ENCODE measurements around the gene PRSS27.
"Not testable (repeated sequence)": the region's sequence is repeated elsewhere in the genome, so short reads cannot be mapped to it uniquely, and the experiment has no call there.

The PRSS27 gene

GRCh38 chr16:2692251-2692947, 27.6 kb downstream of the PRSS27 start:
- DNase-seq: no peak

DNA sequence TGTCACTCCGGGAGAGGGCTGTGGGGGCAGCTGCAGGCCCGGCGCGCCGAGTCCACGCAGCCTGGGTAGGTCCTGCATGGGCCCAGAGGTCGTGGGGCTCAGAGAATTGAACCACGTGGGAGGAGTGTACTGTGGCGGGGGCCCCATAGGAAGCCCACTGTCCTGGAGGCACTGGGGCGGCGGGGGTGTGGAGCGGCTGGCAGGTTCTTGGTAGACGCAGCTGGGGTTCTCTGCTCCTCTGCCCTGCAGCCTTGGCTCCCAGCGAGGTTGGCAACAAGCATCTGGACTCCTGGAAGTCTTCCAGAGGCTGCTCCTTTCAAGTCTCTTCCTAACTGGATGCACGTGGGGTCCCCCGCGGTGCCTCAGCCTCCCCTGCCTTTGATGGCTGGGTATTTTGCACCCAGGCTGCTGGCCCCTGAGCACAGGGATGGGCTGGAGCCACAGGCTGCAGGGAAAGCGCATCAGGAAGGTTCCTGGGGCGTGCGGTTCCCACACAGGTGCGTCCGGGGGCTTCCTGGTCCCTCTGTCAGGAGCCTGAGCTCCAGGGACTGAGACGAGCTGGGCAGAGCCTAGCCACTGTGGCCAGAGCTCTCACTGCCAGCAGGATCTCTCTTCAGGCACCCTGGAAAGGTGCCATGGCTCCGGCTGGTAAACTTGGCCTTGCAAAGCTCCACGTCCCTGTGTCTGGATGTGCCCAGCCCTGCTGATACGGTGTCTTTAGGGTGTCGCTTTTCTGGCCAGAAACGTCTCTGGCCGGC, 28.4 kb downstream of the PRSS27 start:
- DNase-seq: no peak

DNA sequence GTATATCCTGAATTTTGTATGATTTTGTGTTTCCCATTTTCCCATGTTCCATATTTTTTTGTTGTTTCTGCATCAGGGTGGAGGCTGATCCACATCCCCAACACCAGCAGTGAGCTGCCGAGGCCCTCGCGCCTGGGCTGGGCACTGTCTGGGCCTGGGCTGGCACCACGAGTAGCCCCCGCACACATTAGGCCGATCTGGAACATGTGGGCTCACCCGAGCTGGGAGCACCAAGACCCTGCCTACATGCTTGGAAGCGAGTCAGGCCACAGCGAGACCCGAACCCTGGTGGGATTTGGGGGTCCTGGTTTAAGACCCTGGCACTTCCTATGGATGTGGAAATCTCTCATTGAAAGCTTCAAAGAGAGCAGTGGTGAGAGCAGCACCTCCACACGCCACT, 29.2 kb downstream of the PRSS27 start:
- DNase-seq: no peak

DNA sequence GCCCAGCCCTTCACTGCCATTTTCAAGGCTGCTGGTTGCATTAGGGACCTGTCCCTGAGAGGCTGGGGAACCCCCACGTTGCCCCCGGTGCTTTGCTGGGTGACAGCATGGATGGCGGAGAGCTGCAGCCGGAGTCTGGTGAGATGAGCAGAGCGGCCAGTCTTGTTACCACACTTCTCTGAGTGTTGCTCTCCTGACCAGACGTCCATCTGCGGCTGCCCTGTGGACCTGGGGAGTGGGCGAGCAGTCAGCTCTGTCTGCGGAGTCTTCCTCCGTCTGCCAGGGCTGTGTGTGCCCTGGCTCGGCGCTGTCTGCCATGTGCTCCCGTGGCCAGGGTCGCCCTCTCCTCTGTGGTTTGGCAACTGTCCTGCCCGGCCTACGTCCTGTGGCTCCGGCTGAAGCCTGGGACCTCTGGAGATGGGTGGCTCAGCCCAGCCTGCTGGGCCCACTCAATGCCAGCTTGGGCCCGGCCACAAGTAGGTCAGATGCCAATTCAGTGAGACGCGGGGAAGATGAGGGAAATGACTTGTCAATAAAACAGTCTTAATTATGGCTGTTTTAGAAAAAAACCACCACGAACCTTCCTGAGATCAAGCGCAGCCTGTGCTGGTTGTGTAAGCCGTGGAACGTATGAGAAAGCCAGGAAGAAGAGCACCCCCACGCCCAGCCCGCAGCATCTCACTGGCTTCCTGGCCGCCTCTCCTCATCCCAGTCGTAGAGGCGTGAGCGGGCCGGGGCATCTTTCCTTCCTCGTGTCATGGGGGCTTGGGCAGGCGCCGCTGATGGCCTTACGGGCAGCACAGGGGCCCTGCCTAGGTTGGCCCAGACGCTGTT, 29.8 kb downstream of the PRSS27 start:
- no peak for DNase-seq

DNA sequence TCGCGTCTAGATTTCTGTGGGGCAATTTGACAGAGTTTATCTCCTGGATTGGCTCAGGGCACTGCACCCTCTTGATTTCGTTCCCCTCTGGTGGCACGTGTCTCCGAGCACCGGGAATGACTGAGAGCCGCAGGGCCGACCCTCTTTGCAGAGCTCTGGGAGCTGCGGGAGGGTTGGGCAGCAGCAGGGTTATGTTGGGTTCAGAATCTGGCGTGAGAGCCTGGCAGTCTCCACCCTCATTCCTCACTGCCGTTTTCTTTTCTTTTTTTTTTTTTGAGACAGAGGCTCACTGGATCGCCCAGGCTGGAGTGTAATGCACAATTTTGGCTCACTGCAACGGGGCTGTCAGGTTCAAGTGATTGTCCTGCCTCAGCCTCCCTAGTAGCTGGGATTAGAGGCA, 30.6 kb downstream of the PRSS27 start:
- DNase-seq: not testable (repeated sequence)

DNA sequence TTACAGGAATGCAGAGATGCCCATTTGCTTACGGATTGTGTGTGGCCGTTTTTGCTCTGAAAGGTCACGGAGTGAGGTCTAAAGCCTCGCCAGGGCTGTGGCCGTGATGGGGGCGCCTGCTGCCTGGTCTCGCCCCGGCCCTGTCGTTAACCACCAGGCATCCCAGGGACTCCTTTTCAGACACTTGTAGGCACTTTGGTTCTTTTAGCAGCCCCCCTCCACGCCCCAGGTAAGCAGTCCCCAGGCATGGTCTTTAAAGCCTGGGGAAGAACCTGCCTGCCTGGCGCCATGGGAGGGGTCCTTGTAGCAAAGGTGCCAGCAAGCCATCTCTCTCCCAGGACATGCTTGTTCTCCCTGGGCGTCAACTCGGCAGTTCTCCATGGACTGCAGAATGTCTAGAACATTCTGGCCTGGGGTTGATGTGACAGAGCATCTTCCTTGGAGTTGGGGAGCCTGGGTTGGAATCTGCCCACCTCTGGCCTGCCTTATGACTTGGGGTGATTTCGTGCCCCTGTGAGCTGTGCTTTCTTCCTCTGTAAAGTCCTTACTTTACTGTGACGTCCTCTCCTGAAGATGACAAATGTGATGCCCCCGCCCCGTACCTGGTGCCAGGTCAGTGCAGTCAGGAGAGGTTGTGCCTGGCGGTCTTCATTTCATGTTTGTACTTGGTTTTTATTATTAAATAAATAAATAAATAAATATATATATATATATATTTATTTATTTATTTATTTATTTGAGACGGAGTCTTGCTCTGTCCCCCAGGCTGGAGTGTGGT, 32.3 kb downstream of the PRSS27 start:
- DNase-seq: no peak

- DNase-seq: peak; percentile 40 to 59
Observed at GRCh38 chr16:2686912-2687507, 33.0 kb downstream of the PRSS27 start.

DNA sequence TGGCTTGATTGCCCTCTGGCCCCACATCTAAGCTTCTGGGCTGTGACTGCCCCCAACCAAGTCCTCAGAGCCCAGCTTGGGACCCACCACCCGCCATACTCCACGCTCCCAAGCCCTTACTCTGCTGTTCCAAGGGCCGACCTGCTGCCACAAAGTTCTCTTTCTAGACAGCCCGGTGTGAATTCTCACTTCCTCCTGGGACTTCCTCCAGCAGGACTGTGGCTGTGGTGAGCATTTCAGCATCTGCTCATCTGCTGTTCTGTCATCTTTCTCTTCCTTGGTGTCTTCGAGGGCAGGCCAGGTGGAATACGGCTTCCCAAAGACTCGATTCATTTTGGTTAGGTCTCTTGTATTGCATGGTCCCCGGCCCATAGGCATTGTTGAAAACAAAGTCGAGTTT, 33.9 kb downstream of the PRSS27 start:
- not testable (repeated sequence) for DNase-seq

- peak in 1 of 2 experiments; percentile 14 for DNase-seq
Observed at GRCh38 chr16:2683041-2683440, 37.0 kb downstream of the PRSS27 start.

DNA sequence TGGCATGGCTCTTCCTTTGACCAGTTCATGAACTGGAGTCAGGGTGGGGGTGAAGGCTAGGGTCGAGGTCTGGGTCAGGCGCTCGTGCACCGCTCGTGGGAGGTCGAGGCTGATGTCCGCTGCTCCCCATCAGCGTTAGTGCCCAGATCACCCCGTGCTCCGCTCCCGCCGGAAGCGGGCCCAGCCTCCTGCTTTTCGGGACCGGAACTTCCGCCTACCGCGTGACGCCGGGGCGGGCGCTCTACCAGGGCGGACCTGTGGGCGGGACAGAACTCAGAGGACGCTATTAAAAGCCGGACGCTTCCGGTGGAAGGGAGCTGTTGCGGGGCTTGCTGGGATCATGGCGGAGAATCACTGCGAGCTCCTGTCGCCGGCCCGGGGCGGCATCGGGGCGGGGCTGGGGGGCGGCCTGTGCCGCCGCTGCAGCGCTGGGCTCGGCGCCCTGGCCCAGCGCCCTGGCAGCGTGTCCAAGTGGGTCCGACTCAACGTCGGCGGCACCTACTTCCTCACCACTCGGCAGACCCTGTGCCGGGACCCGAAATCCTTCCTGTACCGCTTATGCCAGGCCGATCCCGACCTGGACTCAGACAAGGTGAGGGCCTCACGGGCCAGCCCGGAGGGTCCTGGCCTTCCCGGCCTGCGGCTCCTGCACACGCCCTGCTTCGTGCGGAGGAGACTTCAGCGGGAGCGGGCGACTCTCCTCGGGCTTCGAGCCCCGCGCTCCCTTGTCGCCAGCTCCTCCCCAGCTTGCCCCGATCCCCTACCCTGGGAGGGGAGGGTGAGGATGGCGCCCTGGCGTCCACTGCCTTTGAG, 37.6 kb downstream of the PRSS27 start, which contains the start of gene KCTD5:
Gene KCTD5 (plus strand): TSS at position 315 of the 813 bp plus-strand sequence. CDS start 26 bp downstream, at position 341.
- peak; percentile 97 to 98 for DNase-seq

DNA sequence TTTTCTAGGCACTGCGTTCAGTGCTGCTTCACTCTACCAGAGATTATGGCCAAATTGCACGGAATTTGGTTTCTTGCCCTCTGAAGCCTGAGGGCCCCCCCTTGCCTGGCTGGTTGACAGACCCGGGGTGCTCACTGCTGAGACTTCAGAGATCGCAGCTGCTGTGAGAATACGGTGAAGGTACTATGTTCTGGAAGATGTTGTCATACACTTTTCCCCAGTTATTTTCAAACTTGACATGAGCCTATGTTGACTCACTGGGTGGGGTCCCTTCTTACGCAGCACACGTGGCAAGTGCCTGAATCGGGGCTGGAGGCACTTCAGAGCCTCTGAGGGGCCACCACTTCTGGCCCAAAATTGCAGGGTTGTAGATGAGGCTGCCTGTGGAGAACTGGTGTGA, 39.7 kb downstream of the PRSS27 start:
- DNase-seq: not testable (repeated sequence)

DNA sequence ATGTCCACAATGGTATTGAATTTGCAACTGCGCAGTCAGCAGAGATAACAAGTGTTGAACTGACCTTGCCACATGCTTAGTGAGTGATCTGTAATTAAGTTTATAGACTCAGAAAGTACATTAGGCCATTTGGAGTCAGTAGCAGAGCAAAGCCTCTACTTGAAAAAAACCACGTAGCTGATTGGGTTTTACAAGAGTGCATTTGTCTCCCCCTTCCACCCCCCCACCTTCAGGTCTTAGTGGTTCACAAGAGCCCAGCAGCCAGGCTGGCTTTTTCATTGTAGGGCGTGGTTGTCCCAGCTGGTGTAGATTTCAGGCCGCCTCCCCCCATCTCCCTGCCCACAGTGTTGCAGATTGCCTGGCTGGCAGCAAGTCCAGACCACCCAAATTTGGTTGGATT, 40.1 kb downstream of the PRSS27 start:
- DNase-seq: not testable (repeated sequence)

- not testable (repeated sequence) for DNase-seq
Observed at GRCh38 chr16:2678206-2678965, 41.6 kb downstream of the PRSS27 start.

DNA sequence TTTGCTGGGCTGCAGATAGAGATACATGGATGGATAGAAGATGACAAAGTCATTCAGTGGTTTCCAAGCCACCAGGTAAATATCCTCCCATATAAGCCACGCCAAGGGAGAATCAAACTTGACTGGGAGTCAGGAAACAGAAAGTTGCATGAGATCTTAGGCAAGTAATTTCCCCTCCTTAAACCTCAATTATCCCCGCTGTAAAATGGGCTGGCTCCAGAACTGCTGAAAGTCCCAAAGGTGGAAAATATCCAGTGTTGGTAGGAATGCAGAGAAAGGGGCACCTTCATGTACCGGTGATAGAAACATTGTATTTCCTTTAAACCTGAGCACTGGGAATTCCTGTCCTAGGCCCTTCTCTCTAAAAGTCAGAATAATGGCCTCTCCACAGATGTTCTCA, 43.1 kb downstream of the PRSS27 start:
- DNase-seq: not testable (repeated sequence)

DNA sequence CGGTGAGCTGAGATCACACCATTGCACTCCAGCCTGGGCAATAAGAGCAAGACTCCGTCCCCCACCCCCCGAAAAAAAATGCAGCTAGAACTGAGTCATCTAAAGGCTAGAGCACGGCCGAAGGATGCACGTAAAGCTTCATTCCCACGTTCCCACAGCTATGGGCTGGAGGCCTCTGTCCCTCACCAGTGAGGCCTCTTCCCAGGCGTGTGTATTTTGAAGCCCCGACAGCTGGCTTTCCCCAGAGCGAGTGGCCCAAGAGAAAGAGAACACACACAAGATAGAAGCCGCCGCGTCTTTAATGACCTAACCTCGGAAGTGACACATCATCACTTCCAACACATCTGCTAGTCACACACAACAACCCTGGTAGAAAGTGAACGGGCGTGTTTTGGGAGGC, 44.3 kb downstream of the PRSS27 start:
- no peak for DNase-seq

DNA sequence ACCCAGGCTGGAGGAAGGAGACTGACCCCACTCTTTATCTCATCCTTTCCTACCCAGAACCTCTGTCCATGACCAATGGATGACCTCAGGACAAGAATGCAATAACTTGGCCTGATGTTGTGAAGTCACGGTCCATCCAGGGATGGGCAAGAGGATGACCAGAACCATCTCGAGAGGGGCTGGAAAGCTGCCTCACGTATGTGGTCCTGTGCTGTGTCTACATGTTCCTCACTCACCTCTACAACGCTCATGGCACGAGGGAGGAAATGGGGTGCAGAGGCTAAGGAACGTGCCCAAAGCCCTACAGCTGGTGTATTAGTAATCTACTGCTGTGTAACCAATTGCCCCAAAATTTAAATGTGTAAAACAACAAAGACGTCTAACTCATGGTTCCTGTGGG, 45.0 kb downstream of the PRSS27 start:
- no peak for DNase-seq

DNA sequence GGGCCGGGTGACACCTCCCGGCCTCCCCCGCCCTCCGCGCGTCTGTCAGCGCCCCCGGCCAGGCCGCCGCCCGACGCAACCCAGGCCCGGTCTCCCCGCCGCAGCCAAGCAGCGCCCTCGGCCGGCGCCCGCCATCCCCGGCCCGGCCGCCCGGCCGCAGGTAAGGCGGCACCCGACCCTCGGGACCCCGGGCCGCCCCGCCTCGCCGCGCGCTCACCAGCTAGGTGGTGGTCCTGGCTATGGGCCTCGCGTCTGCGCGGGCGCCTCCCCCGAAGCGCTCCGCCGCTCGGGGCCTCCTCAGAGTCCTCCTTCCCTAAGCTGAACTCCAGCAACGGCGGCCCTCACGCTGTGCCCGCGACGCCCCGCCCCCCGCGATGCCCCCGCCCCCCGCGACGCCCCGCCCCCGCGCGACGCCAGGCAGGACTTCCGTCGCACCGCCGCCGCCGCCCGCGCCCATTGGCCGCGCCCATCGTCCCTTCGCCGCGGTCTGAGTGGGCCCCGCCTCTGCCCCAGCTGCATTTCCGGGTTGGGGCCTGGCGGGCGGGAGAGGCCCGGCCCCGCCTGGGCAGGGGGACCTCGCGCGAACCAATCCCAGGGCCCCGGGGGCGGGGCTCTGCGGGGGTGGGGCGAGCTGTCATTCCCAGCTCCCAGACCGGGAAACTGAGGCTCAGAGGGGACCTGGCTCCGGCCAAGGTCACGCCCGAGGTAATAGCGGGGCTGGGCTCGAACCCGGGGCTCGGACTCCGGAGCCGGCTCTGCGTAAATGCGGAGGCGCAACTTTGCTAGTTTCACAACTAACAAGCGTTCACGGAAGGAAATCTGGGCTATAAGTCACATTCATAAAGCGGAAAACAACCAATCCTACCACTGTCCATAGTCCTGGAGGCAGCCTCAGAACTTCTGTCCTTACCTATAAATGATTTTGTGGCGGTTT, 46.7 kb downstream of the PRSS27 start:
- peak; percentile 93 to 94 for DNase-seq

DNA sequence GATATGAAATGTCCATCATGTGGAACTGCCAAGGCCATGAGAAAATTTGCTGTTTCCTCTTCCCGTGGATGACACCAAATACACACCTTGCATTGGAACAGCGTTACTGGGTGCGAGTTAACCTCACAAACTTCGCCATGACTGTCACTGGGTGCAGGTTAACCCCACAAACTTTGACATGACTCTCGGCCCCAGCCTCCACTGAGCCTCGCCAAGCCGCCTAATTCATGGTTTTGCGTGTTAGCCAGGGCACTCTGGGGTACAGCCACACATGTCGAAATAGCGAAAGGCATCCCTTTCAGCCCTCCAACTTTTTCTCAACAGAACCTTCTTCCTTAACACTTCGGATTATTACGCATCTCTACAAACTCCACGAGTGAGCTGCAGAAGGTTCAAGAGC, 48.3 kb downstream of the PRSS27 start:
- no peak for DNase-seq

DNA sequence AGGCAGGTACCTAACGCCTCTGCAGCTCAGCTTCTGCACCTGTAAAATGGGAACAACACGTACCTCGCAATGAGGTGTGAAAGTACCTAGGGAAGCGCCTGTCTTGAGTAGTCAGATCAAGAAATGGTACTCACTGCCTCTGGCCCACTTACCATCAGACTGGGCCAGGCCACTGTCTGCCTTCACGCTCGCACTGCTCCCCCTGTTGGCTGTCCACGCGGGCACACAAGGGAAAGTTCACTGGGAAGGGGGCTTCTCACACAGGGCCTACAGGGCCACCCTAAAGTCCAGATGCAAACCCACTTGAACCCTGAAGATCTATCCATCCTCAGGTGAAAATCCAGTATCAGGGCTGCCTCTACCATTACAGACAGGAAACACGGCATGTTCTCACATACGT, 48.8 kb downstream of the PRSS27 start:
- DNase-seq: peak; percentile 54 to 65
